Ishikawa (cell line): ENCODE data around the gene SOX5.

Experiments
- CEBPB ChIP-seq: IDR thresholded peaks from 2 replicates; pipeline ENCODE4 v1.6.1; 2012
- CREB1 ChIP-seq: IDR thresholded peaks from 2 replicates; pipeline ENCODE4 v1.6.1; 2012; ENCODE audit warnings: low read depth
- EGR1 ChIP-seq: IDR thresholded peaks from 2 replicates; pipeline ENCODE4 v1.6.1; 2012
- EP300 ChIP-seq: IDR thresholded peaks from 2 replicates; pipeline ENCODE4 v1.6.1; 2012; ENCODE audit warnings: borderline replicate concordance
- FOXM1 ChIP-seq: IDR thresholded peaks from 2 replicates; pipeline ENCODE4 v1.6.1; 2012; ENCODE audit warnings: low read depth, borderline replicate concordance
- MAX ChIP-seq: IDR thresholded peaks from 2 replicates; pipeline ENCODE4 v1.6.1; 2012
- NFIC ChIP-seq: IDR thresholded peaks from 2 replicates; pipeline ENCODE4 v1.6.1; 2012
- RAD21 ChIP-seq: IDR thresholded peaks from 2 replicates; pipeline ENCODE4 v1.6.1; 2012; ENCODE audit warnings: low read depth
- REST ChIP-seq: IDR thresholded peaks from 2 replicates; pipeline ENCODE4 v1.6.1; 2012; ENCODE audit warnings: low read depth, mild to moderate bottlenecking
- TAF1 ChIP-seq: IDR thresholded peaks from 2 replicates; pipeline ENCODE4 v1.6.1; 2012; ENCODE audit warnings: low read depth, mild to moderate bottlenecking
- TCF12 ChIP-seq: IDR thresholded peaks from 2 replicates; pipeline ENCODE4 v1.6.1; 2012; ENCODE audit warnings: low read depth
- TEAD4 ChIP-seq: IDR thresholded peaks from 2 replicates; pipeline ENCODE4 v1.6.1; 2012
- YY1 ChIP-seq: IDR thresholded peaks from 2 replicates; pipeline ENCODE4 v1.6.1; 2012; ENCODE audit warnings: low read depth
- ZBTB7A ChIP-seq: IDR thresholded peaks from 2 replicates; pipeline ENCODE4 v1.6.1; 2012; ENCODE audit warnings: low read depth
- TF ChIP-seq, protein P1 (sequence below): IDR thresholded peaks from 2 replicates; pipeline ENCODE4 v1.6.1; 2012

The SOX5 gene

DNA sequence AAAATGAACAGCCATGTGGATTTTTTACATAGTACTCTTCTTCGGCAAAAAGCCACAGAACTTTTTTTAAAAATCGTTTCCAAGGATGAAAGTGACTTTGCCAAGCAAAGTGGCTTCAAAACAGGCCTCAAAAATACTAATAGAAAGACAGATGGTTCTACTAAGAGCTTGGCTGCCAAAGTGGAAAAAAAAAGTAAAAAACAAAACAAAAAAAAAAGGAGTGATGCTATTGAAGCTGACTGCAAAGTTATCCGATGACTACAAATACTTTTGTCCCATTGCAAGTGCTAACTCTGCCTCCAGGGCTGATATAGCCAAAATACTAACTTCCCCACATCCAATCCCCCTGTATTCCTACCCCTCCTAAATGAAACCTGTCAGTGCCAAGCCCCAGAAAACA, 277.6 kb downstream of the SOX5 start:
- no peak for TF ChIP-seq FOXM1
- TF ChIP-seq, protein P1, sequence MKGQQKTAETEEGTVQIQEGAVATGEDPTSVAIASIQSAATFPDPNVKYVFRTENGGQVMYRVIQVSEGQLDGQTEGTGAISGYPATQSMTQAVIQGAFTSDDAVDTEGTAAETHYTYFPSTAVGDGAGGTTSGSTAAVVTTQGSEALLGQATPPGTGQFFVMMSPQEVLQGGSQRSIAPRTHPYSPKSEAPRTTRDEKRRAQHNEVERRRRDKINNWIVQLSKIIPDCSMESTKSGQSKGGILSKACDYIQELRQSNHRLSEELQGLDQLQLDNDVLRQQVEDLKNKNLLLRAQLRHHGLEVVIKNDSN: no peak
- no peak for TF ChIP-seq MAX
- TF ChIP-seq EP300: no peak
- TF ChIP-seq RAD21: no peak
- no peak for TF ChIP-seq CREB1
- no peak for TF ChIP-seq ZBTB7A
- TF ChIP-seq REST: no peak
- no peak for TF ChIP-seq TEAD4
- TF ChIP-seq TCF12: no peak
- TF ChIP-seq EGR1: no peak
- TF ChIP-seq CEBPB: no peak
- no peak for TF ChIP-seq YY1
- no peak for TF ChIP-seq TAF1
- no peak for TF ChIP-seq NFIC

DNA sequence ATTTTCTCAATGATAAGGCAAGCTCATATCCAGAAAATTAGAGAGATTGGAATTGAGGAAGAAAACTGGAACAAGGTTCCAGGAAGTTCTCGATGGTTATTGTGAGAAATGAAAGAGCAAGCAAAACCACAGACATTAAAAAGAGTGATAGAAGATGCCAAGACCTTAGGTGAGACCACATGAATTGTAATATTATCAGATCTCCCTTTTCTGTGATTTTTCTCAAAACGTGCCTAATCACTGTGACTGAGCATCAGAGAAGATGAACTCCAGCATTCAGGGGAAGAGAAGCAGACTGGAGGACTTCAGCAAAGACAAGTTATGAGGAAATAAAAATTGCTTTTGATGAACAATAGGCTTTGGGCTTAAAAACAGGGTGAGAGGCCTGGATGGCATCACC, 278.8 kb downstream of the SOX5 start:
- TF ChIP-seq YY1 (no peak), NFIC (no peak), EP300 (no peak), ZBTB7A (no peak), REST (no peak), EGR1 (no peak), RAD21 (no peak), MAX (no peak), FOXM1 (no peak), TEAD4 (no peak), TCF12 (no peak), CREB1 (no peak), TAF1 (no peak), CEBPB (no peak)
- TF ChIP-seq, protein P1: no peak

DNA sequence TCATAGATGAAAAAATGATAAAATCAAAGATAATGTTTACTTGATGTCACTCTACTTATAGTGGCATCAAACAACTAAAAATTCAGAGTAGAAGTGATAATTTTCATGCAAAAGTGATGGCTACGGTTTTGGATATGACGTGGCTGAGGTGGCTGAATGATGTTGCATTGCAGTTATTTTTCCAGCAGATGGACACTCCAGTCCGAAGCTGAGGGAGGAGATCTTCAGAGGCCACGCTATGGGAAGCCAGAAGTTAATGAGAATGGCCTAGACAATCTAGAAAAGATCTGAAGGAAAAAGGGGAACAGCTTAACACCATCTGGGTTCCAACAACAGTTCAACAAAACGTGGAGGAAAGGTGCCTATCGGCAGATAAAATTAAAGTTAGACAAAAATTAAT, 279.8 kb downstream of the SOX5 start:
- TF ChIP-seq CEBPB (no peak), RAD21 (no peak), ZBTB7A (no peak), NFIC (no peak), TAF1 (no peak), CREB1 (no peak), EGR1 (no peak), REST (no peak), EP300 (no peak)
- TF ChIP-seq, protein P1: no peak

- TF ChIP-seq FOXM1: no peak
- TF ChIP-seq TCF12: no peak
- no peak for TF ChIP-seq REST
- no peak for TF ChIP-seq ZBTB7A
- TF ChIP-seq YY1: no peak
- TF ChIP-seq EP300: no peak
- TF ChIP-seq CREB1: no peak
- TF ChIP-seq RAD21: no peak
- TF ChIP-seq, protein P1: no peak
Measured at GRCh38 chr12:23666866-23667265, 282.6 kb downstream of the SOX5 start.
